ENCODE data around the gene RPTOR. TPM values are rescaled to one million over a fixed set of nuclear protein-coding genes. Genes with fewer than 3 reads are reported as not detected.

RPTOR gene
- total RNA-seq, 2 experiments from 2014 or later = 53.1 to 54.0 TPM

DNA sequence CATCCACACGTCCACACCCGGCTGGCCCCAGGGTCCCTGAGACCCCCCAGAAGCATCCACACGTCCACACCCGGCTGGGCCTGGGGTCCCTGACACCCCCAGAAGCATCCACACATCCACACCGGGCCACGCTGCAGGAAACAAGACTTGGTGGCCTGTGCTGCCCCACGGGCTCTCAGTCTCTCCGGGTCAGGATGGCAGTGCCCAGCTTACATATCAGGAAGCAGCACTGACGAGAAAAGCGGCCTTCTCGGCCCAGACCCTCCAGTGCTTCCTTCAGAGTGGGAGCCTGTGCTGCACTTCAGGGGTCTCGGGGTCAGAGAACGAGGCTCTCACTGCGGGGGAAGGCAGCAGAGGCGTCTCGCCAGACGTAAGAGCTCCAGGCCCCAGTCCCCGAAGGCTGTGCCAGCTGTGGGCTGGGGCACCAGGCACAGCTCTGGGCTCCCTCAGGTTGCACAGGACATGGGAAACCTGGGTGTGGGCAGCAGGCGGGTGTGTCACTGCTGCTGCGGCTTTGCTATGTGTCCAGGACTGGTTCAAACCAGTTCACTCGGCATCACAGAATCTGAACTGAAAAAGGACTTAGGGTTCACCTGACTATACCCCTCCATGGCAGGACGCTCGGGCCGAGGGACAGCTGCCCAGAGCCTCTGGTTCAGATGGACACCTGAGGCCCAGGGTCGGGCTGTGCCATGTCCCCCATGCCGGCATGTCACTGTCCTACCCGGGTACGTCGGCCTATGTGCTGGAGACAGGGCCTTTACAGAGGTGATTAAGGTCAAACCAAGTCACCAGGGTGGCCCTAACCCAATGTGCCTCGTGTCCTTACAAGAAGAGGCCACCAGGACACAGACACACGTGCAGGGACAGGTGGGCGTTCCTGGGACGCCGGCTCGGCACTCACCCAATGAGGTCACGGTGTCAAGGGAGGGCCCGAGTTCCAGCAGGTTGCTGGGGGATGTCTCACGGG is 406.8 kb downstream of the RPTOR start:
- Mint-ChIP-seq H3K4me1 (ENCODE audit: low read depth) (peaks cover 17% of the 10 kb centered on the region), H3K36me3 (ENCODE audit: low read depth) (peaks cover 17% of the 10 kb centered on the region), H3K27ac (peak overlapping the region; percentile 57), H3K27me3 (ENCODE audit: low read depth) (no peaks in the 10 kb centered on the region), H3K4me3 (no peak overlapping the region), H3K9me3 (ENCODE audit: insufficient read depth) (no peaks in the 10 kb centered on the region)
- CTCF ChIA-PET = interaction anchor here (1.1 kb wide), 1 partner anchor 19 kb away, joined by 3 read pairs; no protein-coding TSS in a partner anchor
- ATAC-seq (no peak), DNase-seq (peak; percentile 32)
- POLR2A ChIA-PET = no interaction called here

DNA sequence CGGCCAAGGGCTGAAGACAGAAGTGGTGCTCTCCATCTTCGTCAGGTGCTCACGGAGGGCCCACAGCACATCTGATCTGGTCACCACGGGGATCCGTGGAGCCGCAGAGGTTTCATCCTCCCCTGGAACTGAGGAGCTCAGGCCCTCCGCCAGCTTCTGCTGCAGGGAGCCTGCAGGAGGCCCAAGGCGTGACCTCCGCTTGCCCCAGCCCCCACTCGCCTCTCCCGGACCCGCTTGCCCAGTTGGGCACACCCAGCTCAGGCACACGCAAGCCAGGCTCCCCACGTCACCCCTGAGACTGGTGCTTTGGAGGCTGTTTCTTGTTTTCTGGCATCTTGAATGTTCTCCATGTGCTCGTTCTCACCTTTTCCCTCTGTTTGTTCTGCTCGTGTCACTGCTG is 407.7 kb downstream of the RPTOR start:
- H3K9me3 Mint-ChIP-seq (ENCODE audit: insufficient read depth) = no peaks in the 10 kb centered on the region
- CTCF ChIA-PET = no interaction called here
- H3K4me1 Mint-ChIP-seq (ENCODE audit: low read depth) = peaks cover 9% of the 10 kb centered on the region
- DNase-seq = no peak
- H3K27ac Mint-ChIP-seq = no peak overlapping the region
- ATAC-seq = no peak
- no peak overlapping the region for H3K4me3 Mint-ChIP-seq
- no peaks in the 10 kb centered on the region for H3K27me3 Mint-ChIP-seq (ENCODE audit: low read depth)
- POLR2A ChIA-PET = no interaction called here
- H3K36me3 Mint-ChIP-seq (ENCODE audit: low read depth) = peaks cover 9% of the 10 kb centered on the region

DNA sequence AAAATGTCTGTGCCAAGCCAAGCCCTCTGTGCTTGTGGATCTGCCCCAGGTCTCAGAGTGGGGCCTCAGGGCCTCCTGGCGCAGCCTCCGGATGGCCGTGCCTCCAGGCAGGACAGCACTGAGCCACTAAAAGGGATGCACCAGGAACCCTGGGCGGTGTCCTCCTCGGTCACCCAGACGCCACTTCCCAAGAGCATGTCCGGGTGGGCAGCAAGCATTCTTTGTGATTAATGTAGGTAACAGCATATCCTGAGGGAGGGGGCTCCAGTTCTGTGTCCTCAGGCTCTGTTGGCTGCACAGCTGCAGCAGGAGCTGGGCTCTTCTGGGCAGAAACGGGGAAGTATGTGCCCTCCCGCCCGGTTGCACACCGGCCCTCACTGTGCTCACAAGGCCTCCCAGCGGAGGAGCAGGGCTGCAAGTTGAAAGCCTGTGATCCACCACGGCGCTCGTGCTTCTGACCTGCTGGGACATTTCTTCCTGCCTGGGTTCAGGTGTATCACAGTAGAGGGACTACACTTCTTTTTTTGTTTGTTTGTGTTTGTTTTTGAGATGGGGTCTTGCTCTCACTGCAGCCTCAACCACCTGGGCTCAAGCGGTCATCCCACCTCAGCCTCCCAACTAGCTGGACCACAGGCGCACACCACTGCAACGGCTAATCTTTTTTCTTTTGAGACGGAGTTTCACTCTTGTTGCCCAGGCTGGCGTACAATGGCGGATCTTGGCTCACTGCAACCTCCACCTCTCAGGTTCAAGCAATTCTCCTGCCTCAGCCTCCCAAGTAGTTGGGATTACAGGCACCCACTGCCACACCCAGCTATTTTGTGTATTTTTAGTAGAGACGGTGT is 409.1 kb downstream of the RPTOR start:
- peaks cover 4% of the 10 kb centered on the region for H3K36me3 Mint-ChIP-seq (ENCODE audit: low read depth)
- H3K27me3 Mint-ChIP-seq (ENCODE audit: low read depth) = no peaks in the 10 kb centered on the region
- ATAC-seq (no peak), DNase-seq (no peak)
- peaks cover 9% of the 10 kb centered on the region for H3K4me1 Mint-ChIP-seq (ENCODE audit: low read depth)
- H3K9me3 Mint-ChIP-seq (ENCODE audit: insufficient read depth) = no peaks in the 10 kb centered on the region
- CTCF ChIA-PET = interaction anchor here (0.6 kb wide), 1 partner anchor 1415 kb away, joined by 3 read pairs; no protein-coding TSS in a partner anchor
- peak overlapping the region; percentile 46 for H3K27ac Mint-ChIP-seq
- POLR2A ChIA-PET = interaction anchor here (0.6 kb wide), 1 partner anchor 441 kb away, joined by 3 read pairs; no protein-coding TSS in a partner anchor
- no peak overlapping the region for H3K4me3 Mint-ChIP-seq

DNA sequence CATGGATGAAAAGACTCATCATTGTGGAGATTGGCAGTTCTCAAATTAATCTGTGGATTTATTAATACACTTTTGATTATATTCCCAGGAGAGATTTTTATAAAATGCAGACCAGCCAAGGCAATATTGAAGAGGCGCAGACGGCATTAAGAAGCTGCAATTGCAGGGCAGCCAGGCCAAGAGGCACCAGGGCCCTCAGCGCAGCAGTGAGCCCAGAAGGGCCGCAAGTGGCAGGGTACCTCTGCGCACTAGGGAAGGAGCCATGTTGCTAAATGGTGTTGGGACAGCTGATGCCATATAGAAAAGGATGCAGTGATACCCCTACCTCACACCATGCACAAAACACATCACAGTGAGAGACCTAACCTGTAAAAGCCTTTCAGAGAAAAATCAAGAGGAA is 410.4 kb downstream of the RPTOR start:
- Mint-ChIP-seq H3K27ac (no peak overlapping the region), H3K4me1 (ENCODE audit: low read depth) (peaks cover 9% of the 10 kb centered on the region), H3K27me3 (ENCODE audit: low read depth) (no peaks in the 10 kb centered on the region), H3K36me3 (ENCODE audit: low read depth) (peaks cover 4% of the 10 kb centered on the region), H3K4me3 (no peak overlapping the region), H3K9me3 (ENCODE audit: insufficient read depth) (no peaks in the 10 kb centered on the region)
- ChIA-PET CTCF (no interaction called here), POLR2A (no interaction called here)
- ATAC-seq (no peak), DNase-seq (no peak)

DNA sequence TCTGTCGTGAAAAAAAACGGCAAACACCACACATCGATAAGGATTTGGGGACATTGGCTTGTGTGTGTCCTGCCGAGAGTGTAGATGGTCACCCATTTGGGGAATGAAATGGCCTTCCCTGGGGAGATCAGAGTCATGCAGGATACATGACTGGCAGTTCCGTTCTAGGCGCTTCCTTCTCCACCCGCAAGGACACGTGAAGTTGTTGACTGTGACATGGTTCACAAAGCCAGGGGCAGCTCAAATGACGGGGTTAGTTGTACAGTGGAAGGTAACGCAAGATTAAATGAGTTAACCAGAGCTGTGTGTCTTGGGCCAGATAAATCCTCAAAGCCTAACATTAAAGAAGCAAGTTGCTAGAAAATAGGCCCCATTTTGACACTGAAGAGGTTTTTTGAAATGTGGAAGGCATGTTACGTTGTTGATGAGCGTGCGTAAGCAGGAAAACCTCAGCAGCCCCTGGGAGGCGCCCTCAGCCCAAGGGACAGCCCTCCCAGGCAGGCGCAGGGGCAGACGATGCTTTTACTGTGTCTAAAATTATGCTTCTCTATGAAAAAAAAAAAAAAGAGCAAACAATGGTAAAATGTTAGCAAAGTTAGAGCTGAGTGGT is 411.1 kb downstream of the RPTOR start:
- H3K4me3 Mint-ChIP-seq = no peak overlapping the region
- H3K27ac Mint-ChIP-seq = no peak overlapping the region
- DNase-seq (no peak), ATAC-seq (no peak)
- H3K4me1 Mint-ChIP-seq (ENCODE audit: low read depth) = peaks cover 6% of the 10 kb centered on the region
- POLR2A ChIA-PET = no interaction called here
- no peaks in the 10 kb centered on the region for H3K27me3 Mint-ChIP-seq (ENCODE audit: low read depth)
- peaks cover 4% of the 10 kb centered on the region for H3K36me3 Mint-ChIP-seq (ENCODE audit: low read depth)
- CTCF ChIA-PET = no interaction called here
- H3K9me3 Mint-ChIP-seq (ENCODE audit: insufficient read depth) = no peaks in the 10 kb centered on the region

DNA sequence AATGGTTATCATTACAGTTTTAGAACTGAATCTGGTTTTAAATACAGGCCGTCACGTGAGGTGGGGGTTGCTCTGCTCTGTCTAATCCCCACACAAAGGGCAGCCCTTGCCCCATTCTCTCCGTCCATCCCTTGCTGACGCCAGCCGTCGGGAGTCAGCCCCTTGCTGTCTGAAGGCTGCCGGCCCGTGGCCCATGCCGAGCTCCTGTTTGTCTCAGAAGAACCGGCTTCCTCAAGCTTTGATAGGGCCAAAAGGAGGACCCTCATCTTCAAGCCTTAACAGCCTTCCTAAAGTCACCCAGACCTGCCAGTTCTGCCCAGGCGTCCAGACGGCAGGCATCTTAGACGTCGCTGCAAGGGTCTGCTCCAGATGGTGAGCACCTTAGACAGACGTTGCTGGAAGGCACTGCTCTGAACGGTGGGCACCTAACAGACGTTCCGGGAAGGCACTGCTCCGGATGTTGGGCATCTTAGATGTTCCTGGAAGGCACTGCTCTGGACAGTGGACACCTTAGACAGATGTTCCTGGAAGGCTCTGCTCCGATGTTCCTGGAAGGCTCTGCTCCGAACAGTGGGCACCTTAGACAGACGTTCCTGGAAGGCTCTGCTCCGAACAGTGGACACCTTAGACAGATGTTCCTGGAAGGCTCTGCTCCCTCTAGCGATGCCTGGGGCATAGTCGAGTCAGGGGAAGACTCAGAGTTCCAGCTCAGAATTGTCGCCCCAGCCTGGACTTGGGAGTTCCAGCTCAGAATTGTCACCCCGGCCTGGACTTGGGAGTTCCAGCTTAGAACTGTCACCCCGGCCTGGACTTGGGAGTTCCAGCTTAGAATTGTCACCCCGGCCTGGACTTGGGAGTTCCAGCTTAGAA is 411.9 kb downstream of the RPTOR start:
- H3K4me3 Mint-ChIP-seq = no peak overlapping the region
- no peaks in the 10 kb centered on the region for H3K9me3 Mint-ChIP-seq (ENCODE audit: insufficient read depth)
- CTCF ChIA-PET = no interaction called here
- peaks cover 4% of the 10 kb centered on the region for H3K36me3 Mint-ChIP-seq (ENCODE audit: low read depth)
- H3K27ac Mint-ChIP-seq = peak overlapping the region; percentile 21
- peaks cover 3% of the 10 kb centered on the region for H3K4me1 Mint-ChIP-seq (ENCODE audit: low read depth)
- DNase-seq (no peak), ATAC-seq (no peak)
- no peaks in the 10 kb centered on the region for H3K27me3 Mint-ChIP-seq (ENCODE audit: low read depth)
- POLR2A ChIA-PET = interaction anchor here (0.9 kb wide), 1 partner anchor 16 kb away, joined by 4 read pairs; no protein-coding TSS in a partner anchor

DNA sequence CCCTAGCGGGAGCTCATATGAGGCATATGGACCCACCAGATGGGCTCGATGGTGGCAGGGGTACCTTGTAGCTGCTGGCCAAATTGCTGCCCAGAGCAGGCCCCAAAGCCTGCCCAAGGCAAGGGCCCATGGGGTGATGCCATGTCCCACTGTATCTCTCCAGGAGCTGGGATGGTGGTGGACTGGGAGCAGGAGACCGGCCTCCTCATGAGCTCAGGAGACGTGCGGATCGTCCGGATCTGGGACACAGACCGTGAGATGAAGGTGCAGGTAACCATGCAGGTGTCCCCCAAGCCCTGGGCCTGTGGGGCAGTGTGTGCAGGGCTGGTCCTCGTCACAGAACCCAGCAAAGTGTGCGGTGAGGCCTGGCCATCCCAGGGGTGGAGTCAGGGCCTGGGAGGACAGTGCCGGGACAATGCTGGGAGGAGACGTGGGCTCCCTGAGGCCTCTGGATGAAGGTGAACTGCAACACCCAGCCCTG is 412.9 kb downstream of the RPTOR start:
- CTCF ChIA-PET = interaction anchor here (0.9 kb wide), 1 partner anchor 530 kb away, joined by 3 read pairs; no protein-coding TSS in a partner anchor
- ATAC-seq (no peak), DNase-seq (no peak)
- no peaks in the 10 kb centered on the region for H3K9me3 Mint-ChIP-seq (ENCODE audit: insufficient read depth)
- H3K36me3 Mint-ChIP-seq (ENCODE audit: low read depth) = peaks cover 4% of the 10 kb centered on the region
- H3K27ac Mint-ChIP-seq = no peak overlapping the region
- POLR2A ChIA-PET = no interaction called here
- no peaks in the 10 kb centered on the region for H3K27me3 Mint-ChIP-seq (ENCODE audit: low read depth)
- H3K4me3 Mint-ChIP-seq = no peak overlapping the region
- H3K4me1 Mint-ChIP-seq (ENCODE audit: low read depth) = no peaks in the 10 kb centered on the region

DNA sequence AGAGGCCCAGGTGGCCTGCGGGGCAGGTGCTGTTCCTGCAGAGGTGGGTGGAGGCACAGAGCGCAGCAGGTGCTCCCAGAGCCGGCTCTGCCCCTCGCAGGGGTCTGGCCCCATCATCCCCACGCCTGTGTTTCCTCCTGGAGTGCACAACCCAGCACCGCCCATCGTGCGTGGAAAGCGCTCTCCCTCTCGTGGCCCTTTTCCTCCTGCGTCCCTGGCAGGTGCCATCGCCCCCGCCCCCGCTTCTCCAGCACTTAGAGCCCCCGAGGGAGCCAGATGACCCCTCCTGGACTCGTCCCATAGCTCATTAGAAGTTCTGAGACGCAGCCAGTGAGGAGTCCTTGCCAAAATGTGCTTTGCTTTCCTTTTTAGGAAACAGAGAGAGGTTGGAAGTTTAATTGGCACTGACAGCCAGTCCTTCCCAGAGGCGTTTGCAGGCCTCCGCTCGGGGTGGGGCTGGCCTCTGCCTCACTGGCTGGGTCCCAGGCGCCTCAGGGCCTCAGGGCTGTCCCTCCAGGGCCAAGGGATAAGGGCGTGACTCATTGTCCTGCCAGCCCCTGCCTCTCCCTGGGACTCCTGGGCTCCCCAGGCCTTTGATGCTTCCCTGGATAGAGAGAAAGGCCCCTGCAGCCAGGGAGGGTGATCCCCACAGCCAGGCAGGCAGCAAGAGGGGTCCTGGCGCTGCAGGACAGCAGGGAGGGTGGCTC is 414.8 kb downstream of the RPTOR start:
- H3K27ac Mint-ChIP-seq = no peak overlapping the region
- DNase-seq (no peak), ATAC-seq (no peak)
- H3K4me3 Mint-ChIP-seq = no peak overlapping the region
- ChIA-PET POLR2A (no interaction called here), CTCF (interaction anchor here (1.3 kb wide), 1 partner anchor 21 kb away, joined by 3 read pairs; no protein-coding TSS in a partner anchor)
- no peaks in the 10 kb centered on the region for H3K27me3 Mint-ChIP-seq (ENCODE audit: low read depth)
- no peaks in the 10 kb centered on the region for H3K9me3 Mint-ChIP-seq (ENCODE audit: insufficient read depth)
- H3K4me1 Mint-ChIP-seq (ENCODE audit: low read depth) = no peaks in the 10 kb centered on the region
- peaks cover 6% of the 10 kb centered on the region for H3K36me3 Mint-ChIP-seq (ENCODE audit: low read depth)

DNA sequence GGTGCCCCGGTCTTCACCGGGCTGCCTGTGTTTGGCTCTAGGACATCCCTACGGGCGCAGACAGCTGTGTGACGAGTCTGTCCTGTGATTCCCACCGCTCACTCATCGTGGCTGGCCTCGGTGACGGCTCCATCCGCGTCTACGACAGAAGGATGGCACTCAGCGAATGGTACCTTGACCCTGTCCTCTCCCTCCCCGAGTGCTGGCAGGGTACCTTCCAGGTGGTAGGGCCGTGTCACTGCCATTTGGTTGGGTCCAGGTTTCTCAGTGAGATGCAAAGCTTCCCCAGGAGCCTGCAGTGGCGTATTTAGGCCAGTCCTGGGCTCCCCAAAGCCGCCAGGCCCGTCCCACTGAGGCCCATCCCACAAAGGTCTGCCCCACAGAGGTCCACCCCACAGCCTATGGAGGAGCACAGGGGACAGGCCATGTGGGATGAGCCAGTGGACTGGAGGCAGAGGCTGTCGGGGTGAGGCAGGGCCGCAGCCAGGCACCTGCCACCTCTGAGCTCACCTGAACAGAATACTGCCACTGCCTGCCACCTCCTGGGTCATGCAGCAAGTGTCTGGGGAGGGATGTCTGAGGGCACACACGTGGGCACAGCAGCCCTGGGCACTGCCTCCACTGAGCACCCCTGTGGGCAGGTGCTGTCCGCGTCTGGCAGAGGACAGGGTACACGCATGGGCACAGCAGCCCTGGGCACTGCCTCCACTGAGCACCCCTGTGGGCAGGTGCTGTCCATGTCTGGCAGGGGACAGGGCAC is 415.6 kb downstream of the RPTOR start:
- ChIA-PET POLR2A (no interaction called here), CTCF (interaction anchor here (1.3 kb wide), 1 partner anchor 22 kb away, joined by 3 read pairs; no protein-coding TSS in a partner anchor)
- Mint-ChIP-seq H3K9me3 (ENCODE audit: insufficient read depth) (no peaks in the 10 kb centered on the region), H3K4me3 (no peak overlapping the region), H3K4me1 (ENCODE audit: low read depth) (no peaks in the 10 kb centered on the region), H3K36me3 (ENCODE audit: low read depth) (peaks cover 3% of the 10 kb centered on the region), H3K27me3 (ENCODE audit: low read depth) (no peaks in the 10 kb centered on the region), H3K27ac (no peak overlapping the region)
- no peak for DNase-seq
- no peak for ATAC-seq

DNA sequence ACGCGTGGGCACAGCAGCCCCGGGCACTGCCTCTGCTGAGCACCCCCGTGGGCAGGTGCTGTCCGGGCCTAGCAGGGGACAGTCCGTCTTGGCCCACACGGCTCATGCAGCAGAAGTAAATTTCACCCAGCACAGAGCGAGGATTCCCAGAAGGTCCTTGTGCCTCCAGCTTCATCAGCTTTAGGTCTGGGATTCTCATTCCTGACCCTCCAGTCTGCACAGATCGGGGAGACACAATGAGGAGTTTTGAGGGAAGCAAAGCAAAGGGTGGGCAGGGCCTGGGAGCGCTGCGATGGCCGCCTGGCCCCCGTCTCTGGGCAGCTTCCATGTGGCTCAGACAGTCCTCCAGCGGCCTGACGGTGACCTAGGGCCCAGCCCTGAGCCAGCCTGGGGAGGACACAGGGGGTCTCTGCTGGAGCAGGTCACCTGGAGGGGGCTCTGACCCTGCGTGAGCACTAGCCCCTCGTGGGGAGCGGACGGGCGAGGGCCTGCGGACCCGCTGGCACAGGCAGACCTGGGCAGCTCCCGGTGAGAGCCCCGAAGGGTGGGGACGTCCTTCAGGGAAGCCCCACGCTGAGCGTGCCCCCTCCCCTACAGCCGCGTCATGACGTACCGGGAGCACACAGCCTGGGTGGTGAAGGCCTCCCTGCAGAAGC is 416.3 kb downstream of the RPTOR start:
- Mint-ChIP-seq H3K36me3 (ENCODE audit: low read depth) (peaks cover 7% of the 10 kb centered on the region), H3K27me3 (ENCODE audit: low read depth) (no peaks in the 10 kb centered on the region), H3K4me3 (no peak overlapping the region), H3K4me1 (ENCODE audit: low read depth) (no peaks in the 10 kb centered on the region), H3K9me3 (ENCODE audit: insufficient read depth) (no peaks in the 10 kb centered on the region), H3K27ac (no peak overlapping the region)
- ATAC-seq (no peak), DNase-seq (no peak)
- CTCF ChIA-PET = no interaction called here
- POLR2A ChIA-PET = no interaction called here

All from activated CD8-positive, alpha-beta T cell treated with anti-CD3 and anti-CD28 coated beads, Interleukin-2, amount 10 ng/mL, durations not matched to agents 7 days and 5 days (primary cell).